HG02642 (cell line): Measurements from ENCODE around the gene HVCN1.
"Not testable (repeated sequence)": the region's sequence is repeated elsewhere in the genome, so short reads cannot be mapped to it uniquely, and the experiment has no call there.

Source experiments
- ATAC-seq: cut with Tn5 transposase; IDR thresholded peaks from one replicate; pipeline ENCODE4 v1.9.1; 2021; ENCODE audit warnings: mild to moderate bottlenecking; ENCODE audit not compliant: unreplicated experiment, poor library complexity

HVCN1 gene, protein sequence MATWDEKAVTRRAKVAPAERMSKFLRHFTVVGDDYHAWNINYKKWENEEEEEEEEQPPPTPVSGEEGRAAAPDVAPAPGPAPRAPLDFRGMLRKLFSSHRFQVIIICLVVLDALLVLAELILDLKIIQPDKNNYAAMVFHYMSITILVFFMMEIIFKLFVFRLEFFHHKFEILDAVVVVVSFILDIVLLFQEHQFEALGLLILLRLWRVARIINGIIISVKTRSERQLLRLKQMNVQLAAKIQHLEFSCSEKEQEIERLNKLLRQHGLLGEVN

DNA sequence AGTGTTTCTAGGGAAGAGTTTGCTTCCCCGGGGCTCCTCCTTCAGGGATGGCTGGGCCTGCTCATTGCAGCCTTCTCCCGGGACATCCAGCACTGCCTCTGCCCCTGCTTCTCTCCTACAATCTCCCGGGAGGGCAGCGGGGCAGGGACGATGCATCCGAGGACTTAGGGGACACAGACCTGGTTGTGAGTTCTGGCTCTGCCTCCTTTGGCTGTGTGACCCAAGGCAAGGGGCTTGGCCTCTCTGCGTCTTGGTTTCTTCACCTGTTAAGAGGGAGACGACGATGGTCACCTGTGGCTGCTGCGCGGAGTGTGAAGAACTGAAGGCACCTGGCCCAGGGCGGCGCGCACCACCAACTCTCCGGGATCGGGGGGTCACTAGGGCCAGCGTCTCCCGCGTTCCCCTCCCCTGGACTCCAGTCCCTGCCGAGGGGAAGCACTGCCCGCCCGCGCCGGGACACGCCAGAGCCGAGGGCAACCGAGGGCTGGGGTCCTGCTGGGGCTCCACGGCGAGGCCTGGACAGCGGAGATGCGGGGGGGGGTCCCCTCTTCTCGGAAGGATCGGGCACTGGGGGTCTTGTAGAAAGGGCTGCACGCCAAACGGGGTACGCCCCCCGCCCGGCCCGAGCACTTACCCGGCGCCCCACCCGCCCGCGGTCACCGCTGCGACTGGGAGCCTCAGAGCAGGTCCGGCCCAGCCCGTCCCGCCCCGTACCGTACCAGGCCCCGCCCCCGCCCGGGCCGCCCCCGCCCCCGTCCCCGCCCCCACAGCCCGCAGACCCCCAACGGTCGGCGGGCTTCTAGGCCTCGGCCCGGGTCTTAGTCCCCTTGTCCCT lies at the start of gene HVCN1:
Gene HVCN1, minus strand, starts transcription at position 670 of the 835 bp plus-strand sequence. CDS start 5,870 bp downstream, outside the sequence.
- peak; percentile 30 for ATAC-seq

DNA sequence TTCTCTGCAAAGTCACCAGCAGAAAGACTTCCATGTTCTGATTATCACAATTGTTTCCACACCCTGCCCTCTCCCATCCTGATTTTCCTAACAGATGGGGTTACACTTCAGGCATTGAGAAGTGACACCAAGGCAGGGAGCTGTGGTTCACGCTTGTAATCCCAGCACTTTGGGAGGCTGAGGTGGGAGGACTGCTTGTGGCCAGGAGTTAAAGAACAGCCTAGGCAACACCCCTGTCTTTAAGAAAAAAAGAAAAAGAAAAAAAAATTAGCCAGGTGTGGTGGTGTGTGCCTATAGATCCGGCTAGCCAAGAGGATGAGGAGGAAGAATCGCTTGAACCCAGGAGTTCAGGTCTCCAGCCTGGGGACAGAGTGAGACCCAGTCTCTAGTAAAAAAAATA lies 48.6 kb upstream of the HVCN1 start:
- ATAC-seq: no peak

DNA sequence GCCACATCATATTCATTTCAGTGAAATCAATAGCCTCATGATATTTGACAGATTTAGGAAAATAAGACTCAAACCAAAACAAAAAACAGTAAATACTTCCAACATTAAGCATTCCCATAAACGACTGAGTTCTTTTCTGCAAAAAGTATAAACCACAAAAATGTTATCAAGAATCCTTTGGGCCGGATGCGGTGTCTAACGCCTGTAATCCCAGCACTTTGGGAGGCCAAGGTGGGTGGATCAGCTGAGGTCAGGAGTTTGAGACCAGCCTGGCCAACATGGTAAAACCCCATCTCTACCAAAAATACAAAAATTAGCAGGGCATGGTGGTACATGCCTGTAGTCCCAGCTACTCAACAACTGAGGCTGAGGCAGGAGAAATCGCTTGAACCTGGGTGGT lies 48.1 kb upstream of the HVCN1 start:
- not testable (repeated sequence) for ATAC-seq

DNA sequence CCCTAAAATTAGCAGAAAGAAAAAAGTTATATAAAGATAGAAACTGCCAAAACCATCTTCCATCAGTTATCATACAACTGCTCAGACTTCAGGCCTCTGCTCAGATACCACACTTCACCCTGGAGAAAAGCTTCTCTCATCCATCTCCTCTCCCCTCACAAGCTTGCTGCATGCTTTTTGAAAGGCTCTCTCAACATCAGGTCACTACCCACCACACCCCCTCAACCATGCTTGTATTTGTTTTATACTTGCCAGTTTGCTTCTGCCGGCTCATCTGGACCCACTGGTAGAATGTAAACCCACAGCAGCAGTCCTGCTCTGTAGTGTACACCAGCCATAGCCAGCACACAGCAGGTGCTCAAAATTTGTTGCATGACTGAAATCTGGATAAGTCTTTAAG lies 45.0 kb upstream of the HVCN1 start:
- no peak for ATAC-seq

DNA sequence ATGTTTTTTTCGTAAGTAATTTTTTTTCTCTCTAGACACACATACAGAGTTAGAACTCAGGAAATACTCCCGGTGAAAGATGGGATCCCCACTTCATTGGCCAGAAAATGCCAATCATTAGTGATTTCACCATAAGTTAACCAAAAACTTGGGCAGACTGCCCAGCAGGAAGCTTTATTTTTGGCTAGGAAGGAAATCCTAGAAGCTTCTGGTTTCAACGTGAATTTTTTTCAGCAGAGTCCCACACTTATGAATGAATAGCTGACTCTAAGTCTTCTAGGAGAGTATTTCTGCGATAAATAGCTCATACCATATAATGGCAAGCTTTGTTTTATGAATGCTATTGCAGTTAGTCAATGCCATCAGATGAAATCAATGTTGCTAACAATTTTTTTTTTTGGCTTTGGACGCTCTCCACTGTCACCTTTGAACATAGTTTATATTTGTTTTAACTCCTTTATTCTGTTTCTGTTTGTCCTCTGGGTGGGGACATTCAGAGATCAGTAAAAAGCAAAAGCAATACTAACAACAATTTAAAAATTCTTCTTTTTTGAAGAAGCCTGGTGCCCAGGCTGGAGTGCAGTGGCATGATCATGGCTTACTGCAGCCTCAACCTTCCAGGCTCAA lies 44.3 kb upstream of the HVCN1 start:
- no peak for ATAC-seq

DNA sequence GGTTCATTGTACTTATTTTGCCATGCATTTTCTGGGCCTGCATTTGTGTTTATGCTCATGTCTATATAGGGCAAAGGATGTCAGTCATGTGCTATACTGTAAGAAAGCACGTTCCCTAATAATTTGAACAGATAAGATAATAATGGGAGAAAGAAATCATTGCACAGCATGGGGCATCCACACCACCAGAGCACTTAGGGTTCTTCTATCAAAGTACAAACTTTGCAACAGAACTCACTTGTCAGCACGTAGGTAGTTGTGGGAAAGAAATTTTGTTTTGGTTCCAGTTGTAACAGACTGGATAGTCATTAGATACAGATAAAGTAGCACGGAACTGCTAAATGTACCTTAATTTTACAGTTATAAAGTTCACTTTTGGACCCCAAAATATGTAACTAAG lies 43.7 kb upstream of the HVCN1 start:
- ATAC-seq: no peak

DNA sequence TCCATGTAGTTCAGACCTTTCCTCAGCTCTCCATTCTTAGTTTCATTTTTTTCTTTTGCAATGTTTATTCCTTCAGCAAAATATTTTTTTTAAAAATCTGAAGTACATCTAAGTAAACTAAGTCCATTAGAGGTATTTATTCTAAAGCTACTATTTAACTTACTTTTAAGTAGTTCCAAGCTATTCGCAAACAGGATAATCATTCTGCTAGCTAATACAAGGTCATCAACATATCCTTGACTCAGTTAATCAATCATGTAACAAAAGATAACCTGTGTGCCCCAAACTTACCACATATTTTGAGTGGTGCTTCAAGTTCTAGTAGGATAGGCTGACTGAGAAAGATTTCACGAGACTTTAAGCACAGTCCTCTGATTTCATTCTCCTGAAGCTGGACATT lies 42.6 kb upstream of the HVCN1 start:
- ATAC-seq: no peak

DNA sequence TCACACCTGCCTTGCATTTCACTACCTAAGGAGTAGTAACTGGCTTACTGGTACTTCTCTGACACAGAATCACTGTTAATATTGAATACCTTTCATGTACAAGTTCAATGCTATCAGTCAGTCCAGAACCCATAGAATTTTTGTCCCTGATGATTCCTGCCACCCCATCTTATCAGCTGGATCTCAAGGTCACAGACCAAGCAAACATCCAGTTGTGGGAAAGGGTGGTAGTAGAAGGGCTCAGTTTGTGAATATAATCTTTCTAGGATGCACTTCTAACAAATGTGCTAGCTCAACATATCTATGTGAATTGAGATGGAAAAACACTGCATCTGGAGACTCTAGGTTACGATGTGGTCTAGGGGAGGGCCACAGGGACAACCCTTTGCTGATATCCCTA lies 39.7 kb upstream of the HVCN1 start:
- no peak for ATAC-seq

DNA sequence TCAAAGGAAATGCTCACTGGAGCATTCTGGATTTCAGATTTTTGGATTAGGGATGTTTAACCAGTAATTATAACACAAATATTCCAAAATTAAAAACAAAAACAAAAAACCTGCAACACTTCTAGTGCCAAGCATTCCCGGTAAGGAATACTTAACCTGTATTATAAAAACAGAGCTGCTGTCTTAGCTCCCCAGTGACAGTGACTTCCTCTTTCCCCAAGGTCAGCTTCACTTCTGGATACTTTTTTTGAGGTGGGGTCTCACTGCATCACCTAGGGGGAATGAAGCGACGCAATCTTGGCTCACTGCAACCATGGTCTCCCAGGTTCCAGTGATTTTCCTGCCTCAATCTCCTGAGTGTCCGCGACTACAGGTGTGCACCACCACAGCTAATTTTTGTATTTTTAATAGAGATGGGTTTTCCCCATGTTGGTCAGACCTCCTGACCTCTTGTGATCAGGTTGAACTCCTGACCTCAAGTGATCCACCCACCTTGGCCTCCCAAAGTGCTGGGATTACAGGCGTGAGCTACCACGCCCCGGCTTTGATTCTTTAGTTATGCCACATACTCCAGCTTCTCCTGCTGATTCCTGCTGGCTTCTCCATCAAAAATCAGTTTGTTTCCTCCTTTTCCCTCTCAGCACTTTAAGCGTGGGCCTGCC lies 37.9 kb upstream of the HVCN1 start:
- no peak for ATAC-seq

DNA sequence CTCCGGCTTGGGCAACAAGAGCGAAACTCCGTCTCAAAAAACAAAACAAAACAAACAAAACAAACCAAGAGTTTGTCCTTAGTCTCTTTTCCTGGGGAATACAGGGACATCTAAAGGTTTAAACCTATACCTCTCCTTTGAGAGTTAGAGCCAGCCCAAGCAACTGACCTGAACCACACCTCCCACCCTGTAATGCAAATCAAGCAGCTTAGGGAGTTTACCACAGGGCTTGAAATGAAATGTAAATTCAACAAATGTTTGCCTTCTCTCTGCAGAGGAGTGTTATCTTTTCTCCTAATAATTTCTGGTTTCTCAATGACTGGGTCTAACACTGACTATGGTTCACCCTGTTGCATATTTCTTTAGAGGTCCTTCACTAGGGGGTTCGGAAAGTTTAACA lies 37.1 kb upstream of the HVCN1 start:
- no peak for ATAC-seq

DNA sequence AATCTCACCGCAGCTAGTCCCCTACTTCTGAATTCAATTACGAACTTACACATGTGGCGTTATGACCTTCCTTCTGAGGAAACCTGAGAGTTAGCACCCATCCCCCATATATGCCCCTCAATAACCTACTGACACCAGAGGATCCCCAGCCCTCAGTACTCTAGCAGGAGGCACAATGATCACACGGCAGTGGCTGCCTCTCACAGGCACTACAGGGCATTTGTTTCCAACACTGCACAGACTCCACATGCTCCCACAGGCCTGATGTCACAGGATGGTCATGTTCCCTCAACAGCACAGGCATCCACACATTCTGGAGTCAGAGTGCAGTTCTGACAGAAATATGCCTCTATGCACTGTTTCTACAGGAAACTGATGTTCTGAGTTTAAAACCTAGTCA lies 36.4 kb upstream of the HVCN1 start:
- no peak for ATAC-seq

DNA sequence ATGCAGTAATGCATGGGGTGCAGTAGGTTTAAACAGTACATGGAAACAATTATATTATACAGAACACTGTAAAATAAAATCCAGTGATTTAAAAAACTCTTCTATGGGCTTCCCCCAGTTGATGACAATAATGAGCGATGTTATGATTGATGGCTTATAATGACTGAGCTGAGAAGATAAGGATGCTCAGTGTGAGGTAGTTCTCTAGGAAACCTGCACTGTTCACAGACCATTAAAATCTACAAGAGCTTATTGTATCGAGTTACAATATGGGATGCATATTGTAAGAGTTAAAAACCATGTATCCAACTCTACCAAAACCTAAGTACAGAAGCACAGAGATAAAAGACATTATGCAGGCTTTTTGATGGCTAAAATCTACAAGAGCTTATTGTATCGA lies 34.0 kb upstream of the HVCN1 start:
- not testable (repeated sequence) for ATAC-seq

DNA sequence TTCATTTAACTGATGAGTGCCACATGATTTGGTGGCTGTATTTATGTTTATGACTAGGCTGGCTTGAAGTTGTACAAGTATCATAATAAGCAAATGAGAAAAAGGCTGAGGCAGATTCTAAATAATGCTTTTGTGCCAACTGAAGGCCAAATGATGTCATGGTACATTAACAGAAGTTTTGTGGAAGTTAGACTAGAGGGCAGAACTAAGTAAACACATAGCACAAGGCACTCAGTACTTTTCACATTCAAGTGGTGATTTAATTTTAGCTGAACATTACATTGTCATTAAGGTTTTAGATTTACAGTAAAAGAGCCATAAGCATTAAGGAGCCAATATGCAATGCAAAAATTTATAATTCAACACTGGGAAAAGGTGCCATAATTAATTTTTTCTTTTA lies 32.7 kb upstream of the HVCN1 start:
- no peak for ATAC-seq

DNA sequence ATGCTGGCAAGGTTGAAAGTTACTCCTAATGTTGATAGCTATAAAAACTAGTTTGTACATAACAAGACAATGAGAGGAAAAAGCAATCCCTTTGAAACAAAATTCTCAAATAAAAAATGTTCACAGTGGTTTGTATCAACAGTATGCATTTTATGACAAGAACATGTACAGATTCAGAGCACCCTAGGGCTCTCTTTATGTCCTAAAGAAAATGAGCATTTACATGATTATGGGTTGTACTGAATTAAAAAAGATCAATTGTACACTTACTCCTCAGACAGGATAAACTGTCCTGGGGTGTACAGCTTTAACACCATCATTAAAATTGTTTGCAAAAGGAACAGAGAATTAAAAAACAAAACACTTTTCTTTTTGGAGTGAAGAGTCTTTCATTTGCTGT lies 31.6 kb upstream of the HVCN1 start:
- no peak for ATAC-seq

DNA sequence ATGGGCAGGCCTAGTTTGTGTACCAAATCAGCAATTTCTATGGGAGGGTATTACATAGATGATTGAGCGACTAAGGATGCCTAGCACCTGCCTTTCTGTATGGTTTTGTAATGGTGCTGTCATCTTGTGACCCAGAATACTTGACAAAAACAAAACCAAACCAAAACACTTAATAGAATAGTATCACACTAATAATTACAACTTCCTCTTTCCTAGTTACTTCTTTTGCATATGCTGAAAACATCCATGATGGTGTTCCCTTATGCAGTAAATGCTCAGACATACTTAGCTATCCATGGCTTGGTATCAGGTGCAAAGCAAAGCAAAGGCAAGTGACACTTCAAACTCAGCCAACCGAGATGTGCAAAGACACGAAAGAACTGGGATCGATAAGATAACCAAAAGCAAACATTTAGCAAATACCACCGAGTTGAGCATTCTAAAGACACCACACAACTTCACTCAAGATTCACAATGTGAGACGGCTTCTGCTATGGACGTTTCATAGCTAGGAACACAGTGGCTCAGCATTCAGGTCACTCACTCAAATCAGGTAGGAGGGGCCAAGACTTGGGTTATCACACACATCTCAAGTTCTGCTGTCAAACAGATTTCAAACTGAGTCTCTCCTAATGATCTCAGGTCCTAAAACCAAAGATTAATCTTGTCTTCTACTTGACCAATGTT lies 29.4 kb upstream of the HVCN1 start:
- no peak for ATAC-seq

DNA sequence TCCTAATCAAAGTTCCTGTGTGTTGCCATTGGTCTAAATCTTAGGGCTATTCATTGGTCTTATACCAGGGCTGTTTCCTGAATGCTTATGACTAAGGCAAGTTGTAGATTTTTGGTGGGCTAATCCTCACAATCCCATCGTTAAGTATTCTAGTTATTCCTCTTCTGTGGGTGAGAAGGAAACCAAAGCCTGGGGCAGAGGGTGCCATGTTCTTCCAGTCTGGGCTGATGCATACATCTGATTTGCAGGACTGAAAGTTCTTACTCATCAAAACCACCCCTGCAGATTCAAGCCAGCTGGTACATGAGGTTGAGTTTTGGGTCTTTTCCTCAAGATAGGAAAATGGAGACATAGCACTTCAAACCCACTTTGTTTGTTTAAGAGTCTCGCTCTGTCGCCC lies 28.1 kb upstream of the HVCN1 start:
- ATAC-seq: no peak

DNA sequence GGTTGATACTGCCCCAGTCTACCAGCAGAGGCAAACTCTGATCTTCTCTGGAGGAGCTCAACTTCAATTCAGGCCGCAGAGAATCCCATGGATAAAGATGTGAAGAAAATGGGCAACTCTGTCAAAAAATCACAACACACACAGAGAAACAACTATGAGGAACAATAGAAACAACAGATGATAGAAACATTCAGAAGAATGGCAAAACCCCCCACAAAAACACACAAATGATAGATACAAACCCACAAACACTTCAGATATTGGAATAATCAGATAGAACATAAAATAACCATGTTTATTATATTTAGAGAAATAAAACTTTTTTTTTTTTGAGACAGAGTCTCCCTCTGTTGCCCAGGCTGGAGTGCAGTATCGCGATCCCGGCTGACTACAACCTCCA lies 20.0 kb upstream of the HVCN1 start:
- no peak for ATAC-seq

DNA sequence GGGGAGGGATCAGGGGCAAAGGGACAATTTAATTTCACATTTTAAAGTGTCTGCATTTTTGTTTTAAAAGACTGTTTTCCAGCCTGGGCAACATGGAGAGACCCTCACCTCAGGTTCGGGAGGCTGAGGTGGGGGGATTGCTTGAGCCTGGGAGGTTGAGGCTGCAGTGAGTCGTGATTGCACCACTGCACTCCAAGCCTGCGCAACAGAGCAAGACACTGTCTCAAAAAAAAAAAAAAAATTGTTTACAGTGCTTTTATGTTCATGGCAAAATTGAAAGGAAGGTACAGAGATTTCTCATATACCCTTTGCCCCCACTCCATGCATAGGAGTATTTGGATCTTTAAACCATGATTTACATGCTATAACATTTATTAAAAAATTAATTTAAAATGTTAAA lies 16.4 kb upstream of the HVCN1 start:
- ATAC-seq: no peak

DNA sequence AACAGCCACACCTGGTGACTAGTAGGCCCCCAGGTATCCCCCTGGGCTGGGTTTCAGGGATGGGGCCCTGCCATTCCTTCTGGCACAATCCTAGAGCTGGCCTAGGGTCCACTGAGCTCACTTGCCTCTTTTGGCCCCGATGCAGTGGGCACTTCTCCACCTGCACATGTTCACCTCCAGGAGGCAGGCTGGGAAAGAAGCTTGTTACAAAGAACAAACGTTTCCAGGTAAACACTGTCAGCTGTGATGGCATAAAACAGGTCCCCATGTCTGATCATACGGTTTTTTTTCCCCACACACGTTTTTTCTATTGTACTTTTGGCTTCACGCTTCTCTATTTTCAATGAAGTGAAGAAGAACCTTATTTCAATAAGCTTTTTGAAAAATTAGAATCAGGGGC lies 15.8 kb upstream of the HVCN1 start:
- ATAC-seq: no peak

DNA sequence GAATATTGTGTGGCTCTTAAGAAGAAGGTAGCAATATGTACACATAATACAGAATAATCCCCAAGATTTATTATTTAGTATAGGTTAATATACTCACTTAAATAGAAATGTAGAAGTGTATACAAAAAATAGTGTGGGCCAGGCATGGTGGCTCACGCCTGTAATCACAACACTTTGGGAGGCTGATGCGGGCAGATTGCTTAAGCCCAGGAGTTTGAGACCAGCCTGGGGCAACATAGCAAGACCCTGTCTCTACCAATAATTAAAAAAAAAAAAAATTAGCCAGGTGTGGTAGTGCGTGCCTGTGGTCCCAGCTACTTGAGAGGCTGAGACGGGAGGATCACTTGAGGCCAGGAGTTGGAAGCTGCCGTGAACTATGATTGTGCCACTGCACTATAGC lies 15.3 kb upstream of the HVCN1 start:
- ATAC-seq: no peak
